NT2/D1 (cell line): ENCODE measurements around the gene PSME1.

Experiments
- SUZ12 ChIP-seq: IDR thresholded peaks from 2 replicates; pipeline ENCODE4 v1.6.1; 2011; ENCODE audit not compliant: insufficient read length, insufficient read depth; ENCODE audit errors: extremely low read depth
- ZNF274 ChIP-seq: IDR thresholded peaks from 2 replicates; pipeline ENCODE4 v1.6.1; 2011; ENCODE audit warnings: mild to moderate bottlenecking, low read depth, low read length

GRCh38 chr14:24102357-24103048, 33.5 kb upstream of the PSME1 start:
- TF ChIP-seq SUZ12, result no peak
- TF ChIP-seq ZNF274, result no peak
